ENCODE results near the gene DLX4. TPM values are rescaled to one million over a fixed set of nuclear protein-coding genes. Genes with fewer than 3 reads are reported as not detected.

The DLX4 gene
- total and polyA plus RNA-seq, 2 donors (not counting 3 experiments of a cell fraction or from before 2014, with no cell fraction given): not detected

- no TSS peak for BruUV-seq (replicated peaks)
- no peak overlapping the region for H3K27ac ChIP-seq (ENCODE audit: insufficient read depth, low read depth, low read length)
- dilution Hi-C loops (cut with MboI; ENCODE audit: extremely low pct_ligation_motif_present, low sequenced_read_pairs) (no loop called here), intact Hi-C loops (cut with micrococcal nuclease) (no loop called here)
- no peak overlapping the region for H3K4me2 ChIP-seq (ENCODE audit: insufficient read depth, low read length)
- H4K20me1 ChIP-seq (replicated peaks; ENCODE audit: control insufficient read depth, extremely low read depth, insufficient read depth, low read length): no peaks in the 10 kb centered on the region
- ChIA-PET POLR2A (no interaction called here), CTCF (no interaction called here)
- H3K4me3 ChIP-seq (replicated peaks in 1 of 3; ENCODE audit: insufficient read depth in 1 of 3, low read depth in 1 of 3, low read length in 3 of 3): no peak overlapping the region
- no peak overlapping the region for H2AFZ ChIP-seq (ENCODE audit: low read depth, low read length)
- DNase-seq (ENCODE audit: low read depth, low spot score) (no peak), FAIRE-seq (no peak)
- H3K36me3 ChIP-seq (ENCODE audit: control insufficient read depth in 2 of 2, extremely low read depth in 1 of 2, insufficient read depth in 2 of 2, low read length in 2 of 2): no peaks in the 10 kb centered on the region
- peaks cover 0 to 1% of the 10 kb centered on the region in 2 experiments for H3K27me3 ChIP-seq (ENCODE audit: control insufficient read depth in 2 of 2, insufficient read depth in 2 of 2, low read length in 2 of 2)
- no peak for TF ChIP-seq MAX (IDR thresholded peaks at IDR 0.05; ENCODE audit: insufficient read depth, insufficient read length)
- no peak for TF ChIP-seq JUN (IDR thresholded peaks at IDR 0.05; ENCODE audit: borderline replicate concordance, insufficient read depth, insufficient read length, low read depth)
- TF ChIP-seq GATA2 (IDR thresholded peaks at IDR 0.05; ENCODE audit: insufficient read depth, insufficient read length, low read depth, low read length): no peak
- no peak for TF ChIP-seq POLR2AphosphoS5 (IDR thresholded peaks at IDR 0.05; ENCODE audit: insufficient read depth, low read depth, low read length)
- TF ChIP-seq CTCF (IDR thresholded peaks at IDR 0.05; ENCODE audit: extremely low read depth in 1 of 2, insufficient read depth in 1 of 2, low read depth in 1 of 2, low read length in 2 of 2): no peak
- TF ChIP-seq MYC (IDR thresholded peaks at IDR 0.05; ENCODE audit: low read depth, low read length): no peak
- TF ChIP-seq EZH2 (IDR thresholded peaks at IDR 0.05; ENCODE audit: borderline replicate concordance, low read depth, low read length, severe bottlenecking): no peak
- TF ChIP-seq FOS (IDR thresholded peaks at IDR 0.05; ENCODE audit: borderline replicate concordance, insufficient read depth, low read length): no peak
- no peak for TF ChIP-seq POLR2A (IDR thresholded peaks at IDR 0.05; ENCODE audit: low read depth, low read length)
- no peaks in the 10 kb centered on the region for H3K79me2 ChIP-seq (ENCODE audit: control insufficient read depth, insufficient read depth, low read length)
- no peak overlapping the region for H3K9ac ChIP-seq (replicated peaks; ENCODE audit: extremely low read depth, insufficient read depth, low read length)
- no peaks in the 10 kb centered on the region for H3K9me3 ChIP-seq (replicated peaks; ENCODE audit: control insufficient read depth, insufficient read depth, low read length)
- no peaks in the 10 kb centered on the region for H3K9me1 ChIP-seq (replicated peaks; ENCODE audit: control insufficient read depth, extremely low read depth, insufficient read depth, low read length)
- H3K4me1 ChIP-seq (ENCODE audit: control insufficient read depth, extremely low read depth, insufficient read depth, low read length): no peaks in the 10 kb centered on the region
Observed at GRCh38 chr17:49924116-49924515, 44.9 kb upstream of the DLX4 start.

Measured in endothelial cell of umbilical vein (primary cell).